Stimulated activated naive CD4-positive, alpha-beta T cell treated with Interleukin-2 at 50 U/mL for 16 hours (primary cell): ENCODE data around the gene TMEM131L.
"Not testable (repeated sequence)": the region's sequence is repeated elsewhere in the genome, so short reads cannot be mapped to it uniquely, and the experiment has no call there.

Experiments used
- DNase-seq: peaks from one replicate; lab custom pipeline; 2025; lab: John Stamatoyannopoulos, UW

The TMEM131L gene

DNA sequence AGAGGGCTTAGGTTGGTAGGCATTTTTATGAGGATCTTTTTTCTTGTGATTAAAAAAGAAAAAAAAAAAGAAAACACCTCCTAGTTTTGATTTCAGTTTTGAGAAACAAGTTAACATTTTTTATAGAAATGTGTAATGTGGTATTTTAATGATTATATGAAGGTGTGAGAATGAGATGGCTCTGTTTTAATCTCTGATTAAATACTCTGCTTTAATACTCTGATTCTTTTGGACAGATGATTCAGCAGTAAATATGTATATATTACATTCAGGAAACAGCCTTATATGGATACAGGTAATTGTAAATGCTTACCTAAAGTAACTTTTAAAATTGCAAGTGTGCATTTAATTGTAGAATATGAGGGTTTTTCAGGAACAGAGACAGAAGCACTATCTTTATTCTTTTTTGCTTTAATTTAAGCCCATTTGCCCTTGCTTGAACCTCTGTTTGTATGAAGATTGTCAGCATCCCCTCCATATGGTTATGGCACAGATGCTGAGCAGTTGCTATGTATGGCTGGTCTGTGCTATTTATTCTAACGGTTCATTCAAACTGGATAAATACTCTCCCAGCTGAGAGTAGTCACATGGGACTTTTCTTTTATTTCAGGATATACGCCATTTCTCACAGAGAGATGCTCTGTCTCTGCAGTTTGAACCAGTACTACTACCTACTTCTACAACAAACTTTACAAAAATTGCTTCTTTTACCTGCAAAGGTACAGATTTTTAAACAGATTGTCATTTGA, 117.0 kb downstream of the TMEM131L start:
- DNase-seq = no peak

- DNase-seq = no peak
Observed at GRCh38 chr4:153585026-153585425, 118.9 kb downstream of the TMEM131L start.

DNA sequence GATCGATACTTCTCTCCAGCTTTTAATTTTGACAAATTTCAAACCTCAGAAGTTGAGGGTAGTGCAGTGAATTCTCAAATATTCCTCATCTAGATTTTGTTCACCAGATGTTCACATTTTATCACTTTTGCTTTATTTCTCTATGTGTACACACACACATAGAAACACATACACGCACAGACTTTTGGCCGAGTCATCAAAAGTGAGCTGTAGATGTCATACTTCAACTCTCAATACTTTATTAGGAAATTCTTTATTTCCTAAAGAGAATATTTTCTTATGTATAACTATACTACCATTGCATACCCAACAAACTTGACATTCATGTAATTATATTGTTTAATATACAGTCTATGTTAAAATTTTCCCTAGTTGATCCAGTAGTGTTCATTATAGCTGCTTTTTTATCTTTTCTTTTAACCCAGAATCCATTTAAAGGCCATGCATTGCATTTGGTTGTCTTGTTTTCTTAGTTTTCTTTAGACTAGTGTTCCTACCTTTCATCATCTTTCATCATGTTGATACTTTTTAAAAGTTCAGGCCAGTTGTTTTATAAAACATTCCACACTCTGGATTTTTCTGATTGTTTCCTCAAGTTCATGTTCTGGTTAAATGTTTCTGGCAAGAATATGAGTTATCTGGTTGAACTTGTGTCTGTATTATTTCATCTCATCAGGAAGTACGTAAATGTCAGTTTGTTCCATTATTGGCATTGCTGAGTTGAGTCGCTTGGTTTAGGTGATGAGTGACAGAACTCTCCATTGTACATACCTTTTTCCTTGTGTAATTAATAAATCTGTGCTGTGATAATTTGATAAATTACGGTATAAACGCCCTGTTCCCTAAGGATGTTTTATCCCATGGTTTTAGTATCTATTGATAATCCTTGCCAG, 123.8 kb downstream of the TMEM131L start:
- DNase-seq = no peak

DNA sequence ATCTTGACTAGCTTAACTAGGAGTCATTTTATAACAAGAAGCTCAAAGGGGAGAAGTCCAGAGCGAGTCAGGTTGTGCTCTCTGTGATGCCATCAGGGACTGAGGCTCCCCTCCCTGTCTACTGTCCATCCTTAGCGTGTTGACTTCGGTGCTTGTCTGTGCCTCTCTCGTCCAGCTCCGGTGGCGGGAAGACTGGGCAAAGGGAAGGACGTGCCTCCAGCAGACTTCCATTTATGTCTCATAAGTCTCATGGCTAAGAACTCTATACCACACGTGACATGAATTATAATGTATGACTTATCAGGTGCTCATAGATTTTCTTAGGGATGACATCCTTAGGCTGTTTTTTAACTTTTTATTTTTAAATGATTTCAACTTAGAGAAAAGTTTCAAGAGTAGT, 125.3 kb downstream of the TMEM131L start:
- DNase-seq = no peak

DNA sequence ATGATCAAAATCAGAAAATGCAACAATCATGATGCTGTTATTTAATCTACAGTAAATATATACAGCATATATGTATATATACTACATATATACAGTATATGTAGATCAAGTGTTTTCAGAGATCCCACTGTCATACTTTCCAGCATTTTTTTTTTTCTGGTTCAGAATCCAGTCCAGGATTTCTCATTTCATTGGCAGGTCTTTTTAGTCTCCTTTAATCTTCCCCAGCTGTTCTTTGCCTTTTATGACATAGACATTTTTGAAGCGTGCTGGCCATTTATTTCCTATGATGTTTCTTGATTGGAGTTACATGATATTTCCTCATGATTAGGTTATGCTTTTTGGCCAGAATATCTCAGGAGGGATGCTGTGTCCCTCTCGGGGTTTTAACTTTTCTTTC, 125.9 kb downstream of the TMEM131L start:
- DNase-seq = no peak

- DNase-seq = no peak
Observed at GRCh38 chr4:153593161-153593560, 127.0 kb downstream of the TMEM131L start.

- no peak for DNase-seq
Observed at GRCh38 chr4:153594210-153594609, 128.1 kb downstream of the TMEM131L start.

GRCh38 chr4:153595894-153596601, 129.9 kb downstream of the TMEM131L start:
- no peak for DNase-seq

DNA sequence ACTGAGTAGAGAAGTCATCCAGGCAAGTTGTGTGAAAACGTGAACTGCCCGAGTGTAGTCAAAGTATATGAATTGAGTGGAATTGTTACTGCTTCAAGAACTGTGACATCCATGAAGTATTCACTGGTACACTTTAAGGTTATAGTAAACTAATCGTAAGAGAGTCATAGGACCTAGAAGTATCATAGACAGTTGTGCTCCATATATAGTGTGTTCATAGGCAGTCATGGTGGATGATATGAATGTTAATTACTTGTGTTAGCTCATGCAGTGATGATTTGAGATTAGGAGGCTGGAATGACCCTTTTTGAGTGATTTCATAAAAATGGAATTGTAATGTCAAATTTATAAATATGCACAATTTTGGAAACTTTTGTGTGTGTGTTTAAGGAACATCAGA, 136.6 kb downstream of the TMEM131L start:
- no peak for DNase-seq

GRCh38 chr4:153603258-153603657, 137.1 kb downstream of the TMEM131L start:
- peak; percentile 7 for DNase-seq

- no peak for DNase-seq
Observed at GRCh38 chr4:153603835-153604234, 137.7 kb downstream of the TMEM131L start.

GRCh38 chr4:153609070-153609469, 142.9 kb downstream of the TMEM131L start:
- DNase-seq = not testable (repeated sequence)

DNA sequence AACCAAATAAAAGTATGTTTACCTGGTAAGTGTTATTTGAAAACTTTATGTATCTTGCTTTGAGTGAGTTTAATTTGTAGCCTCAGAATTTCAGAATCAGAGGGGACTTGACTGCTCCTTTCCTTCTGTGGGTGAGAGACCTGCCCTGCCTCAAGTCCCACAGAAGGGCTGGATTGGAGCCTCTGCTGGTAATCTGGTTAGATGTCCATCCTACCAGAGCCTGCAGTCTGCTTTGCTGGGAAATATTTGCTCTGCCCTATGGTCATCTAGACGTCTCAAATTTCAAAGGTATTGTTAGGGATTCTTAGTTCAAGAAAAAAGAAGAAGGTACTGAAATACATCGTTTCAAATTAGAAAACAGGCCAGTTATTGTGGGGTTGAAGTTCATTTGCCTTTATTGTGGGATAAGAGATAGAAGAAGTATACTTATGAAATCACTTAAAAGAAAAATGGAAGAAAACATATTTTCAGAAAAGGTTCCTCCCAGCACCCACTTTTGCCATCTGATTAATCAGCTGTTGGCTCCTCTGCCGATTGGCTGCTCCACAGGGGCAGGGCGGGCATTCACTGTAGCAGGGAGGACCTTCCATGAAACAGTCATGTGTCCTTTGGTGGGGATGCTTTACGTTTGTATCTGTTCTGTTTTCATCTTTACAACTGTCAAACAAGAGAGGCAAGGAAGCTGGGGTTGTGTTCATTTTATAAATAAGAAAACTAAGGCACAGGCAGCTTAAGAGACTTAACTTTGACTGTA, 144.6 kb downstream of the TMEM131L start:
- no peak for DNase-seq

DNA sequence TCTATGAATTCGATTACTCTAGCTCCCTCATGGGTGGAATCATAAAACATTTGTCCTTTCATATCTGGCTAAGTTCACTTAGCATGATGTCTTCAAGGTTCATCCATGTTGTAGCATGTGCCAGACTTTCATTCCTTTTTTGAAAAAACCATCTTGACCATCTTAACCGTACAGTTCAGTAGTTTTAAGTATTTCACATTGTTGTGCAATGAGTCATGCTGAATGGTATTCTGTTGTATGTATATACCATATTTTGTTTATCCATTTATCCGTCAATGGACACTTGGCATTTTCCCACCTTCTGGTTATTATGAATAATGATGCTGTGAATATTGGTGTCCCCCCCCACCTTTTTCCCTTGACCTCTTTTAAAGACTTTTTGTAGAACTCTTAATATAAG, 145.5 kb downstream of the TMEM131L start:
- DNase-seq = no peak

GRCh38 chr4:153612878-153613277, 146.7 kb downstream of the TMEM131L start:
- DNase-seq = no peak

DNA sequence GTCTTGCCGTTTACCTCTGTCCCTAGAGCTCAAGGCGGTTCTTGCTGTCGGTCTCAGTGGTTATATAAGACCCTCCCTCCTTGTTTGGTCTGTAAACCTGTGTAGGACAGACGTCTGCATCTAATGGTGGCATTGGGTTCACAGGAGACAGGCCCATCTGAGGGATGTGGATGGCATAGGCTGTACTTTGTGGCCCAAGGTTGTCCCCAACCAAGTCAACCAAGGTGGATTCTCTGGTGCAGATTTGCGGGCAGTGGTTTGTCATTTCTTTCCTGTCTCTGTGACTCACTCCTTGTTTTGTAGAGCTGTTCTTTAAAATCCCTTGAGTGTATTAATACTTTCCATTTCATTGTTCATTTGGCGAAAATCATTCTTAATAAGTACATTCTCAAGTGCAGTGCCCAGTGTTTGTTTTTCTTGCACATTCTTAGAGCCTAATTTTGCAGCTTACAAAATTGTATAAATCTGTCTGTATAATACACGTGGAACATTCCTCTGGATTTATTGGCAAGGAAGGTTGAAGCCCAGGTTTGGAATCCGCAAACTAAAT, 149.9 kb downstream of the TMEM131L start:
- DNase-seq = peak; percentile 53

GRCh38 chr4:153618833-153619232, 152.7 kb downstream of the TMEM131L start:
- DNase-seq = no peak

GRCh38 chr4:153619811-153620210, 153.7 kb downstream of the TMEM131L start:
- no peak for DNase-seq

DNA sequence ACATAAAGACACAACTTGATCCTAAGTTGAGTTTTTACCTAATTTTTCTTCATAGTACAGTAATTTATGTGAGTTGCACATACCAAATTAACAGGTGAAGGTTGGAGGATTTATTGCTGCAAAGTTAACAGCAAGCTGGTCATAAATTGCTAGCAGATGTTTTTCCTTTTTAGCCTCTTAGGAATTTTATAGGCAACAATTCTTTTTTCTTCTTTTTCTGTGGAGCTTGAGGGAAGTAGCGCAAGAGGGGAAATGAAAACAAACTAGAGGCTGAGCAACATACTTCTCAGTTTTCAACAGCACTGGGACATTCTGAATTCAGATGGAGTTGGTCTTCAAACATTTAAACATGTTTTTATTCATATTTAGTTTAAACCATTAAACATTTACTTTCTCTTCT, 154.2 kb downstream of the TMEM131L start:
- no peak for DNase-seq

DNA sequence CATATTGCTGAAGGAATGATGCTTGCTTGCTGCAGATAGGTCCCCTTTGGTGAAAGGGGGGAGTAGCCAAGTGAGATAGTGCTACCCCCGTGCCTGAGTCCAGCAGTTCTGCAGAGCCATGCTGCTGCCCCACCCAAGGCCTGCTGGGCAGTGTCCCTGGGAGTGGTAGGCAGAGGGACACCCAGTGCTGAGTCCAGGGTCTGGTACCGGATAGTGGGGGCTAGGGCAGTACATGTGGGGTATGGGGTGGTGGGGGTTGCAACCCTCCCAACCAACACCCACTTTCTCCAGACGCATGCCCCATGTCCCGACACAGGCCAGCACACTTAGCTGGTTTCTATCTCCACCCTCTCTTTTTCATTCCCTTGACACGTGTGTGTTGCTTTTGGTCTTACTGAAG, 155.9 kb downstream of the TMEM131L start:
- no peak for DNase-seq

- no peak for DNase-seq
Observed at GRCh38 chr4:153622778-153623240, 156.6 kb downstream of the TMEM131L start.
